Mammary epithelial cell (primary cell): ENCODE results near the gene ZNF783.

Experiments
- EZH2 ChIP-seq: IDR thresholded peaks from 2 replicates; pipeline ENCODE4 v1.6.1; 2012; ENCODE audit warnings: low read length, inconsistent platforms, borderline replicate concordance
- TF ChIP-seq, protein P1 (sequence below), 2 donors: IDR thresholded peaks in 1 of 2; conservative IDR thresholded peaks in 1 of 2; 2 replicates each; pipeline ENCODE4 v1.5.1; 2011 to 2012; ENCODE audit warnings: inconsistent platforms in 2 of 2, low read length in 2 of 2, mild to moderate bottlenecking in 2 of 2, control low read depth in 1 of 2, low read depth in 1 of 2; ENCODE audit not compliant: insufficient read depth in 1 of 2; ENCODE audit errors: extremely low read depth in 1 of 2

DNA sequence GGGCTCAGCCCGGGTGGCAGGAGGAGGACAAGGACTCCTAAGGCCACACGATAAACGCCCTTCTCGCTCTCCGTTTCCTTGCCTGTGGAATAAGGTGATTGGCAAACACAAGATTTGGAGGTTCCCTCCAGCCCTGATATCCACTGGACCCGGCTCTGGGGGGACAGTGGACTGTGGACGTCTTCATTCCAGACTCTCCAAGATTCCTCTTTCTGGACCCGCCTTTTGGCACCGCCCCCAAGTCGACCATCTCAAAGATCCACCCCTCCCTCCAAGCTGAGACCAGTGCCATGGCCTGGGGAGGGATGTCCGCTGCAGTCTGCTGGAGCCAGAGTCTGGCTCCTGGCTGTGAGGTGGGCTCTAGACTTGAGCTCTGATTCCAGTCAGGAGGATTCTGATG is 23.6 kb downstream of the ZNF783 start:
- TF ChIP-seq, protein P1, sequence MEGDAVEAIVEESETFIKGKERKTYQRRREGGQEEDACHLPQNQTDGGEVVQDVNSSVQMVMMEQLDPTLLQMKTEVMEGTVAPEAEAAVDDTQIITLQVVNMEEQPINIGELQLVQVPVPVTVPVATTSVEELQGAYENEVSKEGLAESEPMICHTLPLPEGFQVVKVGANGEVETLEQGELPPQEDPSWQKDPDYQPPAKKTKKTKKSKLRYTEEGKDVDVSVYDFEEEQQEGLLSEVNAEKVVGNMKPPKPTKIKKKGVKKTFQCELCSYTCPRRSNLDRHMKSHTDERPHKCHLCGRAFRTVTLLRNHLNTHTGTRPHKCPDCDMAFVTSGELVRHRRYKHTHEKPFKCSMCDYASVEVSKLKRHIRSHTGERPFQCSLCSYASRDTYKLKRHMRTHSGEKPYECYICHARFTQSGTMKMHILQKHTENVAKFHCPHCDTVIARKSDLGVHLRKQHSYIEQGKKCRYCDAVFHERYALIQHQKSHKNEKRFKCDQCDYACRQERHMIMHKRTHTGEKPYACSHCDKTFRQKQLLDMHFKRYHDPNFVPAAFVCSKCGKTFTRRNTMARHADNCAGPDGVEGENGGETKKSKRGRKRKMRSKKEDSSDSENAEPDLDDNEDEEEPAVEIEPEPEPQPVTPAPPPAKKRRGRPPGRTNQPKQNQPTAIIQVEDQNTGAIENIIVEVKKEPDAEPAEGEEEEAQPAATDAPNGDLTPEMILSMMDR (conservative IDR thresholded peaks at IDR 0.05 in 1 of 2, IDR thresholded peaks at IDR 0.05 in 1 of 2; ENCODE audit: extremely low read depth in 1 of 2, insufficient read depth in 1 of 2, low read depth in 1 of 2, low read length in 2 of 2) = no peak
- TF ChIP-seq EZH2 = no peak
